Measurements from ENCODE around the gene RAC3.

Gene RAC3

DNA sequence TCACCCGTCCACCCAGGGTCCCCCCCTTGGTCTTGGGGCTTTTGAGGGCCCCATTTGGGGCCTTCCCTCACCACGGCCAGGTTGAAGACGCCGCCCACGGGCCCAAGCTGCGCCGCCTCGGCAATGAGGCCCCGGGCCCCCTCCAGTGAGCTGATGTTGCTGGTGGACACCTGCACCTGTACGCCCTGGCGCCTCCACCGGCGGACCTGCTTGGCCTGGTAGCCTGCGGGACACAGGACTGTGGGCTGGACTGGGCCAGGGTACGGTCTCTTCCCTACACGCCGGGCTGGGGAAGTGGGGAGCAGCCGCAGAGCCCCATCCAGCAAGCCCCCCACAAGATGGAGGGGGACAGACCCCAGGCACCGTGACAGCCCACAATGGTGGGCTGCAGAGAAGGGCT, 51.0 kb downstream of the RAC3 start:
- H3K27me3 ChIP-seq (replicated peaks; ENCODE audit: control insufficient read depth, insufficient read depth, low read length): no peaks in the 10 kb centered on the region
- no peak for DNase-seq (ENCODE audit: extremely low read depth, insufficient read length)
- peaks cover 64% of the 10 kb centered on the region for H3K36me3 ChIP-seq (ENCODE audit: control insufficient read depth, insufficient read depth, low read length)
- TF ChIP-seq, protein P1, sequence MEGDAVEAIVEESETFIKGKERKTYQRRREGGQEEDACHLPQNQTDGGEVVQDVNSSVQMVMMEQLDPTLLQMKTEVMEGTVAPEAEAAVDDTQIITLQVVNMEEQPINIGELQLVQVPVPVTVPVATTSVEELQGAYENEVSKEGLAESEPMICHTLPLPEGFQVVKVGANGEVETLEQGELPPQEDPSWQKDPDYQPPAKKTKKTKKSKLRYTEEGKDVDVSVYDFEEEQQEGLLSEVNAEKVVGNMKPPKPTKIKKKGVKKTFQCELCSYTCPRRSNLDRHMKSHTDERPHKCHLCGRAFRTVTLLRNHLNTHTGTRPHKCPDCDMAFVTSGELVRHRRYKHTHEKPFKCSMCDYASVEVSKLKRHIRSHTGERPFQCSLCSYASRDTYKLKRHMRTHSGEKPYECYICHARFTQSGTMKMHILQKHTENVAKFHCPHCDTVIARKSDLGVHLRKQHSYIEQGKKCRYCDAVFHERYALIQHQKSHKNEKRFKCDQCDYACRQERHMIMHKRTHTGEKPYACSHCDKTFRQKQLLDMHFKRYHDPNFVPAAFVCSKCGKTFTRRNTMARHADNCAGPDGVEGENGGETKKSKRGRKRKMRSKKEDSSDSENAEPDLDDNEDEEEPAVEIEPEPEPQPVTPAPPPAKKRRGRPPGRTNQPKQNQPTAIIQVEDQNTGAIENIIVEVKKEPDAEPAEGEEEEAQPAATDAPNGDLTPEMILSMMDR (IDR thresholded peaks at IDR 0.05; ENCODE audit: insufficient read depth, low read length, poor library complexity, severe bottlenecking): no peak
- H3K4me3 ChIP-seq (replicated peaks; ENCODE audit: low read depth, low read length): no peak overlapping the region

- DNase-seq (ENCODE audit: extremely low read depth, insufficient read length): no peak
- H3K4me3 ChIP-seq (replicated peaks; ENCODE audit: low read depth, low read length): no peak overlapping the region
- no peaks in the 10 kb centered on the region for H3K27me3 ChIP-seq (replicated peaks; ENCODE audit: control insufficient read depth, insufficient read depth, low read length)
- TF ChIP-seq, protein P1 (IDR thresholded peaks at IDR 0.05; ENCODE audit: insufficient read depth, low read length, poor library complexity, severe bottlenecking): no peak
- peaks cover 68% of the 10 kb centered on the region for H3K36me3 ChIP-seq (ENCODE audit: control insufficient read depth, insufficient read depth, low read length)
Observed at GRCh38 chr17:82083009-82083408, 51.5 kb downstream of the RAC3 start.

All from GM06990 (cell line).